Right ventricle myocardium inferior (tissue), 1 donor: ENCODE data around the gene EXOC7. TPM values are rescaled to one million over a fixed set of nuclear protein-coding genes. Genes with fewer than 3 reads are reported as not detected.

Experiments
- ATAC-seq: fragments of 200-7000 bp; cut with Tn5 transposase; one replicate; pipeline ENCODE4 v1.9.1; 2020; ENCODE audit warnings: mild to moderate bottlenecking, moderate library complexity
- DNase-seq: peaks from one replicate; pipeline ENCODE4 v3.0.0; 2021; ENCODE audit errors: missing footprints
- intact Hi-C: fragments of 100-400 bp; cut with DNase I; formaldehyde crosslinking; loops from one replicate; pipeline ENCODE4 v1.11.0; 2022
- total RNA-seq: library from RNA; stranded (reverse); fragmentation: NEBNext Ultra II Directional; extraction: Animal tissue kit (Norgen Biotek cat#: 25700); gene quantifications from one replicate; pipeline ENCODE4 v1.2.1, GENCODE V29; 2021
- donor health status: DM: no; HTN: yes; CAD: no; lungs with severe emphysema.

EXOC7 gene
- total RNA-seq, 1 donor from 2014 or later = 70.9 TPM

DNA sequence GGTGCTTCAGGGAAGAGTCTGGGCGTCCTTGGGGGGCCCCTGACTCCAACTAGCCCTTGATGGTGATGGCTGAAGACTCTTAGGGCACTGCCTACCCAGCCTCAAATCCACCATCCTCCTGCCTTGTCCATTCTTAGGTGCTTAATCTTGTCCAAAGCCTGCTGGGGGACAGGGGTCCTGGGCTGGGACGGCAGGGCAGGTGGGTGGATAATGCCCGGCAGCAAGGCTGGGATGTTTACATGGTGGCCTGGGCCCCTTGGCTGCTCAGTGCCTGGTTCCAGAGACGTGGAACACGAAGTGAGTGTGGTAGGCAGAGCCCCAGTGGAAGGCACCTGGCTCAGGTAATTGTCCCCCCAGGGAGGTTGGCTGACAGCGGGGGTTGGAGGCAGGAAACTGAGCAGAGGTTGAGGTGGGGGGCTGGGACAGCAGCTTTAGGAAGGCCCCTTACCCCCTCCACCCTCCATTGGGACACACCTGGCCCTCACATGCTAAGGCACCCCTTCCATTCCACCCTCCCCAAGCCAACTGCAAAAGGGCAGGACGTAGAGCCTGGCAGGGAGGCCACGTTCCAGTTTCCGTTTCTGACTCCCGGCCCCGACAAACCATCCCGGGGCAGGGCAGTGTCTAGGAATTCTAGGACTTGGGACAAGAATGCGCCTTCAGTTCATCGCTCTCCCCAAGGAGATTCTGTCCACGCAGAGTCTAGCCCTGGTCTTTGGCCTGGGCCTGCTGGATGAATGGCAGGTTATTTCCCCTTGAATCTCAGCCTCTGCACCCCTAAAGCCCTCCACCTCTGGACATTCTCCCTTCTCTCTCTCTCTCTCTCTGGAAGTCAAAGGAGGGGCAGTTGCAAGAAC, 35.5 kb upstream of the EXOC7 start:
- ATAC-seq (no peak), DNase-seq (no peak)
- intact Hi-C loops = no loop called here

DNA sequence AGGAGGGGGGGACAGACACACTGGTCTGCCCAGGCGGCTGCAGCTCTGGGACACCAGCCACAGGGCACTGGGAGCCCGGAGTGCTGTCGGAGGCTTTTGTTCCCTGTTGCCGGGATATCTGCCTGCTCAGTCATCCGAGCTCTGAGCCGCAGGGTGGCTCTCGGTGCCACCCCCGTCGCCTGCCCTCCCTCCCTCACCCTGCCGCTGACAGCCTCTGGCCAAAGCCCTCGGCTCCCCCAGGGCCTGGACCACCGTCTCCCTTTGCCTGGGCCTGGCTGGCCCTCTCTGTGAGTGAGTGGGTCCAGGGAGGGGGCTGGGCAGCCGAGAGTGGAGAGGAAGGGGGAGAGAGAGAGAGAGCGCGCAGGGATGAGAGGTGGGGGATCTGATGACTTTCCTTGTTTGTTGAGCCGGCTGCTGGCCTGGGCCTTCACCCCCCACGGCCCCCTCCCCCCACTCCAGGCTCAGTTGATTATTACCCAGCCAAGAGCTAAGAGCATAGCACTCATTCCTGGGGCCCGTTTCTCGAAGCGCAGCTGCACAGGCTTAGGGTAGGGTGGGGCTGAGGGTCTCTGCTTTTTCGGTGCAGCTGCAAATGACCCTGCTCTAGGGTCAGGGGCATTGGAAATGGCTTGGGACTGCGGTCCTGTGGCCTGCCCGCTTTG, 34.8 kb upstream of the EXOC7 start:
- DNase-seq (no peak), ATAC-seq (no peak)
- intact Hi-C loops = no loop called here

DNA sequence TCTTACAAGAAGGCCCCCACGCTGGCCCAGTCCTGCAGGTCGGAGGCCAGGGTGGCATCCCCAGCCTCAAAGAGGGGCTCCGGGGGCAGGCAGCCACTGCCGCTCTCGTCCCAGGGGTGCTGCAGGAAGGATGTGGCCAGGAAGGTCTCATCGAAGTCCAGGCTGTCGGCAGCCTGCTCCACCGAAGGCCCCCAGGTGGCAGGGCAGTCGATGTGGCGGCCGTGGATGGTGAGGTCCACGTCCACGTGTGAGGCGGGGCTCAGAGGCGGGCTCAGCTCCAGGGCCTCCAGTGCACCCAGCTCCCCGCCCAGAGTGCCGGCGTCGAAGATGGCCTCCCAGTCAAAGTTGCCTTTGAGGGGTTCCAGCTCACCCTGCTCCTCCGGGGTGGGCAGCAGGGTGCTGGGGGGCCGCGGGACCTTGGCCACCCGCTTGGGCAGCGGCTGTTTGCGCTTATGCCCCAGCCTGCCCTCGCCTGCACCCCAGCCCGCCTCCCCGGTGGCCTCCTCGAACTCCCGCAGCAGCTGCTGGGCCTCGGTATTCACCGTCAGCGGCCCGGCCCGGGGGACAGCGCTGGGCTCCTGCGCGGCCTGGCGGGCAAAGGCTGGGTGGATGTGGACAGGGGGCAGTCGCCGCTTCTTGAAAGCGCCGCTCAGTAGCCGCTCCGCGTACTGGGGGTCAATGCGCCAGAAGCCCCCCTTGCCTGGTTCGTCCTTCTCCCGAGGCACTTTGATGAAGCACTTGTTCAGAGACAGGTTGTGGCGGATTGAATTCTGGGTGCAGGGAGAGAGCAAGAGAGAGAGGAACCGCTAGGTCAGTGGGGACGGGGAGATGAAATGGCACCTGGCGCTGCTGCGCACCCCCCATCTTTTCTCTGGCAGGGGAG, 34.0 kb upstream of the EXOC7 start:
- intact Hi-C loops = no loop called here
- ATAC-seq (no peak), DNase-seq (no peak)

DNA sequence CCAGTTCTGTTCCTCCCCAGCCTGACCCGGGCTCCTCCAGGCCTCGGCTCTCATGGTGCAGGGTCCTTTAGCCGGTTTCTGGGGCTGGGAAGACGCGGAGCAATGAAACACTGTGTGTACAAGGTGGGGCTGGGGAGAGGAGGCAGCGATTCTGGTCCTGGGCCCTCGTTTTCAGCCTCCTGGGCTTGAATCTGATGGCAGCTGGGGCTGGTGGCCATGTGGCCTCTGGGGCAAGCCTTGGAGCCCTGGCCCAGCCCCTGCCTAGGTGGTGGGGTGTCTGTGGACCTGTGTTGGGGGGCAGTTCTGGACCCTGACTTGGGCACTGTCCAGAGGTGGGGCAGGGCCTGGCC, 33.4 kb upstream of the EXOC7 start:
- ATAC-seq = no peak
- intact Hi-C loops = no loop called here
- DNase-seq = no peak

DNA sequence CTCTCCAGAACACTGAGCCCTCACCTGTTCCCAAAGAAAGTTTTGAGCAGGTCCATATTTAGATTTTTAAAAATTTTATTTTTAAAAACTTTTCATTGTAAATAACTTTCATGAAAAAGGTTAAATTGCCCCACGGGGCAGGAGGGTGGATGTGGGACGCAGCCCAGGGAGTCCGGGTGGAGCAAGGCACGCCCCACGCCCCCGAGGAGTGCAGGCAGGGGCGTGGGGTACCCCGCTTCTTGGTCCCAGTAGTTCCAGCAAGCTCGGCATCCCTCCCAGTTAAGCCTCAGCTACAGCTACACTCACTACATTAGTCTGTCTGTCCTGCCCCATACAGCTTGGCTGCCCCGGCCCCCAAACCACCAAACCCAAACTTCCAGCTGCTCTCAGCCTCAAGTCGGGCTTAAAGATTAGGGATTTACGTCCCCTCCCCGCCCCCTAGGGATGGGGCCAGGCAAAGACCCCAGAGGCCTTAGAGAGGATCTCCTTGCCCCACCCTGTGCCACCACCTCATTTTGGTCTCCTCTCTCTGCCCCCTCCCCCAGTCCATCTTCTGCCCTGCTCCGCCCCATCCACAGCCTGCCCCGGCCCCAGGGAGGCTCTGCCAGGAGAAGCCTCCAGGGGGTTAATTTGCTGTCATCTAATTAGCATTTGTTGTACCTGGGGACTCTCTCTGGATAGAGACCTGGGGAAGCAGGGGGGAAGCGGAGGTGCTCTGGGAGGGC, 32.9 kb upstream of the EXOC7 start:
- DNase-seq = no peak
- no peak for ATAC-seq
- intact Hi-C loops = no loop called here

DNA sequence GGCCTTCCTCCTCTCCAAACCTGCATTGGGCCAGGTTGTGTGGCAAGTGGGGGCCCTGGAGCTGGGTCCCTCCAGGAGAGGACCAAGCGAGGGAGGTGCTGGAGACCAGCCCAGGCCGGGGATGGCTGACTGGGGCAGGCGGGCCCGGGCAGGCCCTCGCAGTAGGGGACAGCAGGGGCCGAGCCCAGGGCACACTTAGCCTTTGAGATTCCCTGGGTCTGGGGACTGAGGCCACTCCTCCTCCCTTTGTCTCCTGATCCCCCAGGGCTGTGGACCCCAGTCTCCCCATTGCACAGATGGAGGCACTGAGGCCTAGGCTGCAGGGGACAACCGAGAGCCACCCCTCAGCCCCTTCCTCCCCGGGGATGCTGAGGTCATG, 32.2 kb upstream of the EXOC7 start:
- DNase-seq = no peak
- intact Hi-C loops = no loop called here
- ATAC-seq = no peak

DNA sequence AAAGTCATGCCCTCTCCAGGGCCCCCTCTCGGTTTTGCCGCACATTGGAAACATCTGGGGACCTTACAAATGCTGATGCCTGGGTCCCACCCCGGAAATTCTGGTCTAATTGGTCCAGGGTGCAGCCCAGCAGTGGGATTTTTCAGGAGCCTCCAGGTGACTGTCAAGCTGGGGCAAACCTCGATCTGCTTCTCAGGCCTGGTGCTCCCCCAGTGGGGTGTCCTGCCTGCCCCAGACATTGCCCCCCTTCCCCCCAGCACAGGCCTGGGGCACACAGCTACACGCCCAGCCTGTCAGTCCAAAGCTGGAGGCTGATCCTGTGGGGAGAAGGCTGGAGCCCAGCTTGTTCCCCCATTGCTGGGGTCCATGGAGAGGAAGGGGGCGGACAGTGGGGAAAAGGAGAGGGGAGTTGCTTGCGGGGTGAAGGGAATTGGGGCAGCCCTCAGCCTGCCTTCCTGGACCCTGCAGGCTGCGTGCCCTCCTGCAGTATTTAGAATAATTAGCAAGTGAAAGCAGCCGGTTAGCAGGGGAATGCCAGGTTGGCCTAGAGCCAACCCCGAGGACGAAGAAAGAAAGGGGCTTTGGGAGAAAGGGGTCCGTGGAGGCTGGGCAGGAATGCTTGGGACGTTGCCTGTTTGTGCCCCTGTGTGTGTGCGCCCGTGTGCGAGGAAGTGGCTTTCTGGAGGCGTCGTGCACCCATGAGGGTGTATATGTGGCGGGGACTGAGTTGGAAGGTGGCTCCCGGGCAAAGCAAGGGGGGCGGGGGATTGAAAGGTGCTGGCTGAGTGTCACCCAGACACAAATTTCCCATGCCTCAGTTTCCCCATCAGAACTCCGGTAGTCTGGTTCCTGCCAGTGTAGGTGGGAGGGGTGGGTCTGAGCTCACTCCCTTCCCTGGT, 31.6 kb upstream of the EXOC7 start:
- no peak for DNase-seq
- no peak for ATAC-seq
- intact Hi-C loops = no loop called here

DNA sequence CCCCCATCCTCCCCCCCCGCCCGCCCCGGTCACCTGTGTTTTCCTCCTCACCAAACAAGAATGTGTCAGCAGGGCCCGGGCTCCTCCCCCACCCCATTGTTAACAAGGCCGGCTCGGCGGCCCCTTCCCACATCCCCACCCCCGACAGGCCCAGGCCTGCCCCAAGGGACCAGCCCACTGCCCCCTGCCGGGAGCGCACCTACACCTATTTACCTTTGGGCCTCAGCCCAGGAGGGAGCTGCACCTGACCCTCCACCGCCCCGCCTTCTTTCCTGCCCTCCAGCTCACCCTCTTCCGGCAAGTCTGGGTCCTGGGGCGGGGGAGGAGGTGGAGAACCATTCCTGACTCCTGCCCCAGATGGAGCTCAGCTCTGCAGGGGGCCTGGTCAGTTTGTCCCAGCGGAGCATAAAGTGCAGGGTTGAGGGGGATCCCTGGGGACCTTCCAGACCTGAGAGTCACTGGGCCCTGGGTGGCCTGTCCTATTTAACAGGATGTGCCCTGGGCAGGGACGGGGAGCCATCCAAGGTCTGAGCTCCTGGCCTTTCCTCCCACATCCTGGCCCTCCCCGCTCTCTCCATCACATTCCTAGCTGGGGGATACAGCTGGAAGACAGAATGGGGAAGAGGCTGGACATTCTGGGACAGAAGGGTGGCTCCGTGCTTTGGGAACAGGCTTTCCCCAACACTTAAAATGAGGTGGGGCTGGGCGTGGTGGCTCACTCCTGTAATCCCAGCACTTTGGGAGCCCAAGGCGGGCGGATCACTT, 29.2 kb upstream of the EXOC7 start:
- DNase-seq = no peak
- intact Hi-C loops = no loop called here

DNA sequence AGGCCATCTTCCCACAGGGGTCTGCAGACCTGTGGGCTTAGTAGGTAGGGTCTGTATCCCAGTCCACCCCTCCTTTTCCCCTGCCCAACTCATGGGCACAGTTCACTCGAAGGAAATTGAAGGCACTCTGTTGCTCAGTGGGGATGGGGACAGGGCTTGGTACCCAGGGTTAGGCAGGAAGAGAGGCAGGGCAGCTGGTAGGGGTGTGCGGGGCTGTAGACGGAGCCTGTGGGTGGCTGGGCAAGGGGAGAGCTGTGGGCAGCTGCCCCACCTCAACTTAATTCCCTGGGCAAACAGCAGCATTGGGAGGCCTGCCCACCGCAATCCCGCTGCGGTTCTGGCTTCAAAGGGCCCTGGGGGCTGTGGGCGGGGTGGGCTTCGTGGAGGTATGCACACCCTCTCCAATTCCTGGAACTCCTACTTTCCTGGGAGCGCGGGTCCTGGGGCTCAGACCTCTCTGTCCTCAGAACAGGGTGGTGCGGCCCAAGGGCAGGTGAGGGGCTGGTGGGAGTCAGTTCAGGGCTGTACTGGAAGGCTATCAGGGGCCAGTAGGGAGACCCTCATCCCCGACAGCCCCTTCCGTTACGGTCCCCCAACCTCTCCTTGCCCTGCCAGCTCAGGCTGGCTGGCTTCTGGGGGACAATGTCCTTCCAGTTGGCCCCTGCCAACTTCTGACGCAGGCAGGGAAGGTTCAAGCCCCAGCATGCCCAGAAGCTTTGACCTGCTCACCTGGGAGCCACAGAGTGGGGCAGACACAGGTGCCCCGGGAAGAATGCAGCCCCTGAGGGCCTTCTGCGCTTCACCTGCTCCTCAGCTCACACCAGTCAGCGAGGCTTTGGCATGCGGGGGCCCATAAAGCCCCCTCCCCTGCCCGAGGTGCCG, 28.3 kb upstream of the EXOC7 start:
- intact Hi-C loops = no loop called here
- DNase-seq (no peak), ATAC-seq (no peak)

More for the DNA sequence above, 29.2 kb upstream of the EXOC7 start:
- no peak for ATAC-seq

DNA sequence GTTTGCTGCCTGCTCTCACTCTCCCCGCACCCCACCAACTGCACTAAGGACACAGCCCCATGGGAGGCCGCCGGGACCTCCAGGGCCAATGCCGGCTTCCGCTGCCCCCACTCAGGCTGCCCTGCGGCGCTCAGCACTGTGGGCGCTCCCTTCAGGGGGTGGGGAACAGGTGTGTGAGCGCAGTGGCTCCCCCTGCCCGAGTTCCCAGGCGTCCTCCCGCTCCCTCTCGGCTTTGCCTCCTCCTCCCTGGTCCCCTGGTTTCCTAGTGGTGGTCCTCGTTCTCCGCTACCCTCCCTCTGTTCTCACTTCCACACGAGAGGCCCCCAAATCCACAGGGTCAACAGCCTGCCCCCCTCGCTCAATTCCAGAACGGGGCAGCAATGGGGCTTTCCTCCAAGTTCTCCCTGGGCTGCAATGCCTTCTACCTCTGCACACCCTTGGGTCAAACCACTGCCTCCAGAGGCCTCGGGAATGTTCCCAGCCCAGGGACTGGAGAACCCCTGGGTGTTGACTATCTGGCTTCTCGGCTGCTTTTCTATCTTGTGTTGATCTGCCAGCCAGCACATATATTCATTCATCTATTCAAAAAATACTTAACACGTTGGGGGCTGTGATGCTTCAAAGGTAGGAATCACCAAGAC, 27.6 kb upstream of the EXOC7 start:
- ATAC-seq (no peak), DNase-seq (no peak)
- intact Hi-C loops = no loop called here

DNA sequence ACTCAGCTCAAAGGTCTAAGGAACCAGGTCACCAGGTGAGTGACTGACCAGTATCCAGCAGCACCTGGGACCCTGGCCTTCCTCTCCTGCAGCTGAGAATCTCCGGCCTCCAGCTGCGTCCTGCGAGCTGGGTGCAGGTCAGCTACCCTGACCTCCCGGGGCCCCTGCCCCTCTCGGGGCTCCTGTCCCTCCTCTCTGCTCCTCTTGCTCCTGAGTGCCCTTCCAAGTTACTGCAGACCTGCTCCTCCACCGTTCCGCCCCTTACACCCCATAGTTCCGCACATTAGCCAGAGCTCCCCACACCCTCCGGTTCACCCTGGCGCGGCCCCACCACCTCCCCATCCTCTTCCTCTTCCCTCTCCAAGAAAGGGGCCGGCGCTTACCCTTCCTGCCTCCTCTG, 26.9 kb upstream of the EXOC7 start:
- intact Hi-C loops = no loop called here
- no peak for DNase-seq
- no peak for ATAC-seq

DNA sequence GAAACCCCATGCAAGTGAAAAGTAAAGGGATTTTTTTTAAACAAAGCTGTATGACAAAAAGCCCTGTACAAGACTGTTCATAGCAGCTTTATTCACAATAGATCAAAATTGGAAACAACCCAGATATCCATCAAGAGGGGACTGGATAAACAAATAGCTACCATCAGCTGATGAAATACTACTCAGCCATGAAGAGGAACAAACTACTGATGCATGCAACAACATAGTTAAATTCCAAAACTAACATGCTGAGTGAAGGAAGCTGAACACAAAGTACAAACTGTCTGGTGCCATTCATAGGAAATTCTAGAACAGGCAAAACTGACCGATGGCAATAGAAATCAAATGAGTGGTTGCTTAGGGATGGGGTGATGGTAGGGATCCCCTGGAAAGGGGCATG, 22.3 kb upstream of the EXOC7 start:
- ATAC-seq (no peak), DNase-seq (no peak)
- intact Hi-C loops = no loop called here

DNA sequence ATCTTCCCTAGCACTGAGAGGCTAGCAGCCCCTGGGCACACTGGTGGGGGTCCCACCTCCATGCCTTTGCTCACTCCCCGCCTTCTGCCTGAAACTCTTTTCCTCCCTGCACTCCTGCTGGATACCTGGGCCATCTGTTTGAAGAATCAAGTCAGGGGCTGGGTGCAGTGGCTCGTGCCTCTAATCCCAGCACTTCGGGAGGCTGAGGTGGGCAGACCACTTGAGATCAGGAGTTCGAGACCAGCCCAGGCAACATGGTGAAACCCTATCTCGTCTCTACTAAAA, 21.7 kb upstream of the EXOC7 start:
- no peak for ATAC-seq
- intact Hi-C loops = no loop called here
- DNase-seq = no peak

DNA sequence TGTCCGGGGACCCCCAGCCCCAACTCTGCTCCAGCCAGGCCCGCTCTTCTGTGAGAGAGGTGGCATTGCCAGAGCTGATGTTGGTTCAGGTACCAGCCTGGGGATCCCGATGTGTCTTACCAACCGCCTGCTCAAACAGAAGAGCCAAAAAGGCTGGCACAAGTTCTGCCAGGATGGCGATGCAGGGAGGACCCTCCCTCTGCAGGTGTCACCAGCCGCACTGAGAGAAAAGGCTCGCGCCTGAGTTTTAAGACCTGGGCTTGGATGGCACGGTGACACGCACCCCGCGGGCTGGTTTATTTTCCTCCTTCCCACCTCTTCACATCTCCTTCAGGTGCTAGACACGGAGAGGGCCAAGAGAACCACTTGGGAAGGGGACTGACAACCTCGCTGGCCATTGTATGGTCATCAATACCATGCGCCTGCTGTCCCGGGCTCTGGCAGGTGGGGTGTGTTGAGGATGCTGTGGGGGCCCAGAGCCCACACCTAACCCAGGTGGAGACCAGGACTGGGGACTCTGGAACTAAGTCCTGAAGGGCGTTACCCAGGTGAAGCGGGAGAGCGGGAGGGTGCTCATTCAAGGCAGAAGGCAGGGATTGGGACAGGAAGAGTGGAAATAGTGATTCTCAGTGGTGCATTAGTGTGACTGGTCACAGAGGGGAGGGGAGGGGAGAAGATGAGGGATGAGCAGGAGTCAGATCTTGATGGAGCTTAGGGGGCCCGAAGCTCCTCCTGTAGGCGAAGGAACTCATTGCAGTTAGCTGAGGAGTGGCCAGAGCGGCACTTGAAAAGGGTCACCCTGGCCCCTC, 21.2 kb upstream of the EXOC7 start:
- ATAC-seq (no peak), DNase-seq (no peak)
- intact Hi-C loops = no loop called here

DNA sequence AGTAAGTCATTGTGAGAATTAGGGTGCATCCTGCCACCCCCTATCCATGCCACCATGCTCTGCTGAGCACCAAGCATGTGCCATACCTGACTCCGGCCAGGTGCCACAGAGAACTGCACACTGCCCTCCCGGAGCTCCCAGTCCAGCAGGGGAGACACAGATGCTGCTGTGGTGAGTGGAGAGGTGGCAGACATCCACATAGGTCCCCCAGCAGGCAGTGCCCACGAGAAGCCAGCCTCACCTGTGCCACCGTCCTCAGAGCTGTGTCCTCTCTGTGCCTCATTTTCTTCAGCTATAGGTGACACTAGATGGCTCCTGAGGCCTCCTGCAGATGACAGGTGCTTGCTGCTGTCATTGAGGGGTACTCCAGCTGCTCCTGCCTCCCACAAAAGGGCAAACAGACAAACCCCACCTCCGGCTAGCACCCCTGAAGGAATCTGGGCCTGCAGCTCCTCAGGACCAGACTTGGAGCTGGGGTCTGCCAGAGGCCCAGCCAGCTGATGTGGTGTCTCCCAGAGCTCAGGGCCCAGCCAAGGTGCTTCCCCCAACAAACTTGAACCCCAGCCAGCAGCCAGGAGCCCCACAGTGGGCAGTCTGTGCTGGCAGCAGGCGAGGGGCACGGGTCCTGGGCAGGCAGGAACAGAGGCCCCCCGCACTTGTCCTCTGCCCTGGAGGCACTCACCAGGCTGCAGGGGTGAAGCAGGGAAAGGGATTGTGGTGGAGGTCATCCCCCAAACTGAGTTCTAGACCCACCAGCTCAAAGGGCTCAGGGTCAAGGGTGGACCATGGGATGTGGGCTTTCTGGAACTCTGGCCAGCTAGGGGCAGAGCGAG, 20.4 kb upstream of the EXOC7 start:
- DNase-seq = no peak
- intact Hi-C loops = no loop called here
- no peak for ATAC-seq
